Kidney epithelial cell (primary cell): Measurements from ENCODE around the gene SLC12A4. TPM values are rescaled to one million over a fixed set of nuclear protein-coding genes. Genes with fewer than 3 reads are reported as not detected.

Experiments used
- DNase-seq: peaks from one replicate; pipeline ENCODE4 v3.0.0-alpha.2; 2010; ENCODE audit warnings: low read depth
- H3K27me3 ChIP-seq: 2 replicates; pipeline ENCODE4 v1.6.0; 2011; ENCODE audit warnings: low read length; ENCODE audit not compliant: control insufficient read depth, insufficient read depth
- H3K36me3 ChIP-seq: 2 replicates; pipeline ENCODE4 v1.5.1; 2011; ENCODE audit warnings: low read length; ENCODE audit not compliant: control insufficient read depth, insufficient read depth
- H3K4me3 ChIP-seq: 2 replicates; pipeline ENCODE4 v1.5.1; 2011; ENCODE audit warnings: low read depth, mild to moderate bottlenecking, control low read depth, low read length
- total RNA-seq: library from RNA; depleted of rRNA; stranded (reverse); fragments of >200 nt; gene quantifications from 2 replicates; pipeline ENCODE4 v1.2.3, GENCODE V29; 2015
- TF ChIP-seq, protein P1 (sequence below): IDR thresholded peaks from 2 replicates; pipeline ENCODE4 v1.5.1; 2011; ENCODE audit warnings: mild to moderate bottlenecking, moderate library complexity, low read length, control low read depth, inconsistent platforms; ENCODE audit not compliant: insufficient read depth, poor library complexity, severe bottlenecking

SLC12A4 gene
- total RNA-seq, 1 donor from 2014 or later: 36.6 TPM

DNA sequence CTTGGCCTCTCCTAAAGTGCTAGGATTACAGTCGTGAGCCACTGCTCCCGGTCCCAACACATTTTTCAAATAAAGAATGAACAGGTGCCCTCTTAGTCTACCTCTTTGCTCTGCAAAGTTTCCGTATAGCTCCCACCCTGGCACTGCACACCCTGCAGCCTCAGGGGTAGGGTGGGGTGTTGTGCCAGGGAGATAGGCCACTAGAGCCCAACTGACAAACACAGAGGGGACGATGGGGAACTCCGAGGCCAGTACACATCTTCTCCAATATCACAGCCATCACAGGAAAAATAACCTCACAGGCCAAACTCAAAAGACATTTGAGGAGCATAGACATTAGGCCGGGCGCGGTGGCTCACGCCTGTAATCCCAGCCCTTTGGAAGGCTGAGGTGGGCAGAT, 2.7 kb upstream of the SLC12A4 start:
- TF ChIP-seq, protein P1, sequence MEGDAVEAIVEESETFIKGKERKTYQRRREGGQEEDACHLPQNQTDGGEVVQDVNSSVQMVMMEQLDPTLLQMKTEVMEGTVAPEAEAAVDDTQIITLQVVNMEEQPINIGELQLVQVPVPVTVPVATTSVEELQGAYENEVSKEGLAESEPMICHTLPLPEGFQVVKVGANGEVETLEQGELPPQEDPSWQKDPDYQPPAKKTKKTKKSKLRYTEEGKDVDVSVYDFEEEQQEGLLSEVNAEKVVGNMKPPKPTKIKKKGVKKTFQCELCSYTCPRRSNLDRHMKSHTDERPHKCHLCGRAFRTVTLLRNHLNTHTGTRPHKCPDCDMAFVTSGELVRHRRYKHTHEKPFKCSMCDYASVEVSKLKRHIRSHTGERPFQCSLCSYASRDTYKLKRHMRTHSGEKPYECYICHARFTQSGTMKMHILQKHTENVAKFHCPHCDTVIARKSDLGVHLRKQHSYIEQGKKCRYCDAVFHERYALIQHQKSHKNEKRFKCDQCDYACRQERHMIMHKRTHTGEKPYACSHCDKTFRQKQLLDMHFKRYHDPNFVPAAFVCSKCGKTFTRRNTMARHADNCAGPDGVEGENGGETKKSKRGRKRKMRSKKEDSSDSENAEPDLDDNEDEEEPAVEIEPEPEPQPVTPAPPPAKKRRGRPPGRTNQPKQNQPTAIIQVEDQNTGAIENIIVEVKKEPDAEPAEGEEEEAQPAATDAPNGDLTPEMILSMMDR: no peak
- H3K4me3 ChIP-seq: no peak overlapping the region
- DNase-seq: no peak
- H3K27me3 ChIP-seq: no peaks in the 10 kb centered on the region
- H3K36me3 ChIP-seq: no peaks in the 10 kb centered on the region

DNA sequence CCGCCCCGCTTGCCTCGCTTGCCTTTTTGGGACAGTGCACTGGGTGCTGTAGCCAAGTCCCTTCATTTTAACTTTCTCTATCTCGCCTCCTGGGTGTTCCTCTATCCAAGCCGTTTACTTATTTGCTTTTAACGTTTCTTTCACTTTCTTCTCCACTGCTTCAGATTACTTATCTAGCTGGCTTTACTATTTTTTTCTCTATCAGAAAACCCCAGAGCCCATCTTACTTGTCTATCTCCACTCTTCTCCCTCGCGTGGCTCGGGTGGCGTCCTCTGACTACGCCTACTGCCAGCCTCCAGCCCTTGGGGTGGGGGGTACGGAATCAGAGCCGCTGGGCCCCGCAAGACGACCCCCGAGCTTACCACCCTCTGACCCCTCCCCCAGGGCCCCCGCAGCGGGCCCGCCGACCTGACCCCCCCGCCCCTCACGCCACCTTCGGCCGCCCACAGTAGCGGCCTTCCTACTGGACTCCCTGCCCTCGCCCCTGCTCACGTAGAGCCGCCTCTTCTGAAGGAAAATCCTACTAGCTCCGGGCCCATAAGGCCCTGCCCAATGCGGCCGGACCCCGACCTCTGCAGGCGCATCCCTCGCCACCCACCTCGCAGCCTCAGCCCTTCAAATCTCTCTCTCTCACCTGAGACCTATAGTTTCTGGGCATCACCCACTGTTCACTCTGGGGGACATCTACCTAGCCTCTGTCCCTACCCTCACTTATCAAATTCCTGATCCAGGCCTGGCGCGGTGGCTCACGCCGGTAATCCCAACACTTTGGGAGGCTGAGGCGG, 1.0 kb upstream of the SLC12A4 start:
- no peaks in the 10 kb centered on the region for H3K36me3 ChIP-seq
- H3K4me3 ChIP-seq: peak overlapping the region; percentile 92
- DNase-seq: no peak
- no peaks in the 10 kb centered on the region for H3K27me3 ChIP-seq
- TF ChIP-seq, protein P1: no peak

DNA sequence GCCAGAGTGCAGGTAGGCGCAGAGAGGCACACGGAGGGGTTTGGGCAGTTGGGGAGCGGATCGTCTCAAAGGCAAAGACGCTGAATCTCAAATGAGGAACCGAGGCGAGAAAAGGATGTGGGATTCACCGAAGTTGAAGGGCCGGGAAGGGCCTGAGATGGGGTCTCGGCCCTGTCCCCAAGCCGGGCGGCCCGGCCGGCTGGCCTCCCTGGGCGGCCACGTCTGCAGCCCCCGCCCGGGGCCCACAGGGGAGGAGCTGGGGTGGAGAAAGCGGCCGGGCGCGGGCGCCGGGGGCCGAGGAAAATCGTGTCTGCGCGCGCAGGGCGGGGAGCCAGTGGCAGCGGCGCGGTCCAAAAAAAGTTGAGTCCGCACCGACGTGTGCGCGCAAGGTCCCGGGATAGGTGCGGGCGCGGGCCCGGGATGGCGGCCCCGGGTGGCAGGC, 458 bp downstream of the SLC12A4 start:
- H3K36me3 ChIP-seq: no peaks in the 10 kb centered on the region
- H3K27me3 ChIP-seq: no peaks in the 10 kb centered on the region
- TF ChIP-seq, protein P1: no peak
- H3K4me3 ChIP-seq: peak overlapping the region; percentile 92
- no peak for DNase-seq

DNA sequence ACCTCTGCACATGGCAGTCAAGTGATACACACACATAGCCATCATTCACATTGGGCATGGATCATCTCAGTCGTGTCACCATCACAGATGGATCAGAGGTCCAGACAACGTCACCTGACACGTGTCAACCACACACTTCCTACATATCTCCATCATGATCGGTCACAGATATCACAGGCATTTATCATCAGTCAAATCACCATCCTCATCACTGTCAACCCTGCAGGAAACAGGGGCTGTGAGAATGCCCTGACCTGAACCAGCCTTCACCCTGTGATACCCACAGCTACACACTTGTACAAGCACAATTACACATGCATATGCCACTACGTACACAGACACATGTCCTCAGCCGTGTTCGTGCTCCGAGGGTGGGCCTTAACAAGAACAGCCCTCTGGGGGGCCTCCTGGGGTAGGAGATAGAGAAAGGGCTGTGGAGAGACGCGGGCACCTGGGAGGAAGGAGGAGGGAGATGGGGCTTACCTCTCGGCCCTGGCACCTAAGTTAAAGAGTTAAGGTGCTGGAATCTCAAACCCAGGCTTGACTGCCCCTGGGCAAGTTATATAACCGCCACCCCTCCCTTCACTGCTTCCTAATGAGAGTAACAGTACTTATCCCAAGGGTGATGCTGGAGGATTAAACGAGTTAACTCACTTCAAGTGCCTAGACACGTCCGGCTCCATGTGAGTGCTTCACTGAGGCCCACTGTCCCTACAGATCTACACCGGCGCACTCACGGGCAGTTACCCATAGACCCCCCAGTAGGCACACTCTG, 1.1 kb downstream of the SLC12A4 start:
- no peak for DNase-seq
- TF ChIP-seq, protein P1: no peak
- H3K27me3 ChIP-seq: no peaks in the 10 kb centered on the region
- H3K36me3 ChIP-seq: no peaks in the 10 kb centered on the region
- H3K4me3 ChIP-seq: peak overlapping the region; percentile 92

DNA sequence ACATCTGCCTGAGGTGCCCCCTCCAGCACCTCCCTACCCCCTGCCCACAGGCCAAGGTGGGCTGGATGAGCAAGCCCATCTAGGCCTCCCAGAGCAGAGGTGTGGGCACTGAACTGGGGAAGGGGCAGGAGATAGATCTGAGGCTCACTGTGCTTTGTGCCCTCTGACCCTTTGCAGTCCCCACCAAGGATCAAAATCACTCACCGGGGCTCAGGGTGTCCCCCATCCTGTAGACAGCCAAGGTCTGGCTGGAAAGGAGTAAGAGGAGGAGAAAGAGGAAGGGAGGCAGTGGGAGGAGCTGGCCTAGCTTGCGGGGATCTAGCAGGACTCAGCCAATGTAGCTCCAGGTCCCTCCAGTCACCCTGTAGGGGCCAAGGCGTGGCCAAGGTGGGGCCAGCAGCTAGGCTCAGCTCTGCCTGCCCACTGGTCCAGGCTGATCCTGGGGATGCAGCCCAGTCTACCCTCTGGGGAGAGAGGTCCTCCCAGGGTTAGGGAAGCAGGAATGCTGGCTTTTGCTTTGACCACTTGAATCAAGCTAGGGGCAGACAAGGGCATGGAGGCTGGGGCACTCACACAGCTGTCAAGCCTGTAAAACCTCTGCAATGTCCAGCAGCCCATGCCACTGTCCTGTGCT, 1.8 kb downstream of the SLC12A4 start:
- H3K36me3 ChIP-seq: no peaks in the 10 kb centered on the region
- no peak for DNase-seq
- peak overlapping the region; percentile 92 for H3K4me3 ChIP-seq
- TF ChIP-seq, protein P1: no peak
- no peaks in the 10 kb centered on the region for H3K27me3 ChIP-seq
